Progenitor cell of endocrine pancreas (in vitro differentiated cells): Measurements from ENCODE around the gene CACNG3. TPM values are rescaled to one million over a fixed set of nuclear protein-coding genes. Genes with fewer than 3 reads are reported as not detected.

Source experiments
- DNase-seq: peaks from one replicate; pipeline ENCODE4 v3.0.0; 2021; ENCODE audit warnings: low spot score; ENCODE audit not compliant: unreplicated experiment
- H3K27ac Mint-ChIP-seq: 2 replicates; pipeline ENCODE4 v1.8.0; 2021; ENCODE audit warnings: mild to moderate bottlenecking, moderate library complexity, mixed read lengths
- H3K27me3 Mint-ChIP-seq: 2 replicates; pipeline ENCODE4 v1.8.0; 2021; ENCODE audit warnings: mixed read lengths
- H3K36me3 Mint-ChIP-seq: 2 replicates; pipeline ENCODE4 v1.8.0; 2022; ENCODE audit warnings: mixed read lengths; ENCODE audit not compliant: insufficient read depth
- H3K4me1 Mint-ChIP-seq: 2 replicates; pipeline ENCODE4 v1.8.0; 2021; ENCODE audit warnings: low read depth, mixed read lengths
- H3K4me3 Mint-ChIP-seq: 2 replicates; pipeline ENCODE4 v1.8.0; 2021; ENCODE audit warnings: low read depth, mild to moderate bottlenecking, moderate library complexity, mixed read lengths
- H3K9me3 Mint-ChIP-seq: 2 replicates; pipeline ENCODE4 v1.8.0; 2021; ENCODE audit warnings: low read depth, mixed read lengths
- CTCF ChIP-seq: fragments of 200-600 bp; sonication (generic); IDR thresholded peaks from one replicate; pipeline ENCODE4 v1.5.0; 2021; ENCODE audit warnings: antibody characterized with exemption, mild to moderate bottlenecking; ENCODE audit not compliant: unreplicated experiment
- total RNA-seq: library from RNA; stranded (reverse); gene quantifications from 2 replicates; pipeline ENCODE4 v1.2.1, GENCODE V29; 2021

CACNG3 gene
- total RNA-seq, 1 donor from 2014 or later, result not detected

GRCh38 chr16:24319126-24319814, 63.1 kb downstream of the CACNG3 start:
- Mint-ChIP-seq H3K9me3 (no peaks in the 10 kb centered on the region), H3K27me3 (peaks cover 32% of the 10 kb centered on the region), H3K36me3 (no peaks in the 10 kb centered on the region), H3K27ac (no peak overlapping the region), H3K4me3 (no peak overlapping the region), H3K4me1 (no peaks in the 10 kb centered on the region)
- DNase-seq, result no peak
- no peak for TF ChIP-seq CTCF

GRCh38 chr16:24322106-24322505, 66.0 kb downstream of the CACNG3 start:
- no peaks in the 10 kb centered on the region for H3K4me1 Mint-ChIP-seq
- H3K36me3 Mint-ChIP-seq, result no peaks in the 10 kb centered on the region
- no peak for DNase-seq
- H3K9me3 Mint-ChIP-seq, result no peaks in the 10 kb centered on the region
- TF ChIP-seq CTCF, result no peak
- no peak overlapping the region for H3K4me3 Mint-ChIP-seq
- peaks cover 25% of the 10 kb centered on the region for H3K27me3 Mint-ChIP-seq
- H3K27ac Mint-ChIP-seq, result no peak overlapping the region

GRCh38 chr16:24324421-24324820, 68.3 kb downstream of the CACNG3 start:
- Mint-ChIP-seq H3K27me3 (peaks cover 25% of the 10 kb centered on the region), H3K4me1 (no peaks in the 10 kb centered on the region), H3K9me3 (no peaks in the 10 kb centered on the region), H3K27ac (no peak overlapping the region), H3K4me3 (no peak overlapping the region), H3K36me3 (no peaks in the 10 kb centered on the region)
- DNase-seq, result no peak
- no peak for TF ChIP-seq CTCF

GRCh38 chr16:24328835-24329452, 72.8 kb downstream of the CACNG3 start:
- H3K27ac Mint-ChIP-seq, result no peak overlapping the region
- no peak for DNase-seq
- H3K4me1 Mint-ChIP-seq, result no peaks in the 10 kb centered on the region
- H3K4me3 Mint-ChIP-seq, result no peak overlapping the region
- no peaks in the 10 kb centered on the region for H3K9me3 Mint-ChIP-seq
- no peaks in the 10 kb centered on the region for H3K36me3 Mint-ChIP-seq
- H3K27me3 Mint-ChIP-seq, result peaks cover 20% of the 10 kb centered on the region
- no peak for TF ChIP-seq CTCF

- Mint-ChIP-seq H3K4me1 (no peaks in the 10 kb centered on the region), H3K27me3 (peaks cover 11% of the 10 kb centered on the region), H3K36me3 (no peaks in the 10 kb centered on the region), H3K27ac (no peak overlapping the region), H3K4me3 (no peak overlapping the region), H3K9me3 (peaks cover 4% of the 10 kb centered on the region)
- DNase-seq, result no peak
- no peak for TF ChIP-seq CTCF
Observed at GRCh38 chr16:24332178-24332577, 76.0 kb downstream of the CACNG3 start.
